GM12873 (cell line): ENCODE results near the gene HNRNPA1L2.

Experiments used
- TF ChIP-seq, protein P1 (sequence below): IDR thresholded peaks from 2 replicates; pipeline ENCODE4 v1.5.1; 2012; ENCODE audit warnings: low read depth, mild to moderate bottlenecking, moderate library complexity, low read length, control low read depth; ENCODE audit not compliant: insufficient read depth; ENCODE audit errors: missing control alignments

Gene HNRNPA1L2

DNA sequence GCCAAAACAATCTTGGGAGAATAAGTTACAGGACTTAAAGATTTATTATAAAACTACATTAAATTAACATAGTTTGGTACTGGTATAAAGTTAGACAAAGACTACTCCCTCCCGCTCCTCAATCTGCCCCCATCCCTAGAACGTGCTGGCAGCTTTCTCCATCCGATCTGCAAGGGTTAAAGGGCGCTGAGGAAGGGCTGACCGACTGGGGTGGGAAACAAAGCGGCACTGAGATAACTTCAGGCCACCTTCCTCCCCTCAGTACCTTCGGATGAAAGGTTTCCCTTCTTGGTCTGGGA is 9.6 kb downstream of the HNRNPA1L2 start:
- TF ChIP-seq, protein P1, sequence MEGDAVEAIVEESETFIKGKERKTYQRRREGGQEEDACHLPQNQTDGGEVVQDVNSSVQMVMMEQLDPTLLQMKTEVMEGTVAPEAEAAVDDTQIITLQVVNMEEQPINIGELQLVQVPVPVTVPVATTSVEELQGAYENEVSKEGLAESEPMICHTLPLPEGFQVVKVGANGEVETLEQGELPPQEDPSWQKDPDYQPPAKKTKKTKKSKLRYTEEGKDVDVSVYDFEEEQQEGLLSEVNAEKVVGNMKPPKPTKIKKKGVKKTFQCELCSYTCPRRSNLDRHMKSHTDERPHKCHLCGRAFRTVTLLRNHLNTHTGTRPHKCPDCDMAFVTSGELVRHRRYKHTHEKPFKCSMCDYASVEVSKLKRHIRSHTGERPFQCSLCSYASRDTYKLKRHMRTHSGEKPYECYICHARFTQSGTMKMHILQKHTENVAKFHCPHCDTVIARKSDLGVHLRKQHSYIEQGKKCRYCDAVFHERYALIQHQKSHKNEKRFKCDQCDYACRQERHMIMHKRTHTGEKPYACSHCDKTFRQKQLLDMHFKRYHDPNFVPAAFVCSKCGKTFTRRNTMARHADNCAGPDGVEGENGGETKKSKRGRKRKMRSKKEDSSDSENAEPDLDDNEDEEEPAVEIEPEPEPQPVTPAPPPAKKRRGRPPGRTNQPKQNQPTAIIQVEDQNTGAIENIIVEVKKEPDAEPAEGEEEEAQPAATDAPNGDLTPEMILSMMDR, result no peak

DNA sequence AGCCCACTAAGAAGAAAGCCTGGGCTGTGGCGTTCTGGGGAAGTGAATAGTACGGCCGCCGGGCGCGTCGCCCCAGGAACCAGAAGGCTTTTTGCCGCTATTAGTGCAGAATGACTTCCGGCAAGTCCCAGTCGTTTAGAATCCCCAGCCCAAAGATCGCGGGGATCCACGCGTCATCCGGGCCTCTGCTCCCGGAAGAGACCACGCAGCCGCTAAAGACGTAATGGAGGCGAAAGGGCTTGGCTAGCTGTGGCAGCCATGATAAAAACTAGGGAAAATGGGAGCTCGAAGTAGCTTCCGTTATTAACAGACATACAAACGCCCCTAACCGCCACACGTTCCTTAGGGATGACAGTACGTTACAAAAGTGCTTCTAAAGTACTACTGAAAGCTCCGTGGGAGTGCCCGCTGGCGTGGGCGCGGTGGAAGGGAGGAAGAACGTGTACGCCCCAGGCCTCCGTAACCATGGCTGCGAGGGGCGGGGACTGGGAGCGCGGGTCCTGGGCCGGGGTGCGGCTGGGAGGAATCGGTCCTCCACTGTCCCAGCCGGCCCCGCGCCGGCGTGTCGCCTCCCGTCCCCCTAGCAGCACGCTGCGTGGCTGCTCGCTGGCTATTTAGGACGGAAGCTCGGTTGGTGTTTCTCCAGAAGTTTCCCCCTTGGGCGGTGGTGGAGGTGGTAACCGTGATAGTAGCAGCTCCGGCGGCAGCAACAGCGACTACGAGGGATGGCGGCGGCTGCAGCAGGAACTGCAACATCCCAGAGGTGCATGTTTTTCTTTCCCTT is 10.2 kb downstream of the HNRNPA1L2 start, which contains the start of gene SUGT1:
SUGT1 (plus strand) TSS at position 641 of the 784 bp plus-strand sequence; CDS start at position 726, 85 bp downstream.
- TF ChIP-seq, protein P1, result peak; percentile 81

DNA sequence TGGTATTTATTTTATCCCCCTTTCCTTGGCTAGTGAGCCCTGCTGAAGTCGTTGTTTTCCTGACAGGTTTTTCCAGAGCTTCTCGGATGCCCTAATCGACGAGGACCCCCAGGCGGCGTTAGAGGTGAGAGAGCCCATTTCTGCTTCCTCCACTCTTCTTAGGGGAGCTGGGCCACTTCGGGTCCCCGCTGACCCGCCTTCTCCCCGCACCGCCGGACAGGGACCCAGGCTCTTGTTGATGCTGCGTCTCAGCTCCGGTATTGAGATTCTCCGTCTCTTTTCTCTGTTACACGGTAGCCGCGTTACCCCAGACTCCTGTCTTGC is 10.7 kb downstream of the HNRNPA1L2 start:
- TF ChIP-seq, protein P1, result no peak

DNA sequence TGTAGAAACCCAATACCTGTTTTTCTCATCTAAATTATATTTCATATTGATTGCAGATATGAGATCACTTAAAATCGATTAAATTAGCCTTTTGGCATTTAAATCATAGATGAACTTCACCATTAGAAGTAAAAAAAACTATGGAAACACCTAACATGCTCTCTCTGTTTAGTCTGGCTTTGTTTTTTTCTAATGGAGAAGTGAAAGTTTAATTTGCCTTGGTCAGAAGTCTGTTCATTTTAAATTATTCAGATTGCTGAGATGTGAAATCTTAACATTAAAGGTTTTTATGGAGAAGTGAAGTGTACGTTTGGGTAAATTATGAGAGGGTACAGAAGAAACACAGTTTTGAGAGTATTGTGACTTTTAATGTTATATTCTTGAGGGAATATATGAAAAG is 17.1 kb downstream of the HNRNPA1L2 start:
- TF ChIP-seq, protein P1, result no peak

DNA sequence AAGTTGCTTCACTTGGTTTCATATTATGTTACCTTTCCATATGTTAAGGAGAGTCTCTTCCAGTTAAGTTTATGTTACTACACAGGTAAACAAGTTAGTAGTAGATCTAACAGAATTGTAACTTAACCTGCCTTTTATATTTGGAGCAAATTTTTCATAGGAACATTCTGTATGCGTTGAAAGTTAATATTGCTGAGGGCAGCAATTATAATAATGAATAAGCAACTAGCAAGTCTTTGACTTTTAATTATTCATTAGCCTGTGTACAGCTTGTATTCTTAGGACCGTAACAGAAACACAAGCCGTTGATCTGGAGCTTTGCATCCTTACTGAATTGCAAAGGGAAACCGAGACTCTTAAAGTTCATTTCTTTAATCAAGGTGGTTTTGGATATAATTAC is 22.0 kb downstream of the HNRNPA1L2 start:
- TF ChIP-seq, protein P1, result no peak

DNA sequence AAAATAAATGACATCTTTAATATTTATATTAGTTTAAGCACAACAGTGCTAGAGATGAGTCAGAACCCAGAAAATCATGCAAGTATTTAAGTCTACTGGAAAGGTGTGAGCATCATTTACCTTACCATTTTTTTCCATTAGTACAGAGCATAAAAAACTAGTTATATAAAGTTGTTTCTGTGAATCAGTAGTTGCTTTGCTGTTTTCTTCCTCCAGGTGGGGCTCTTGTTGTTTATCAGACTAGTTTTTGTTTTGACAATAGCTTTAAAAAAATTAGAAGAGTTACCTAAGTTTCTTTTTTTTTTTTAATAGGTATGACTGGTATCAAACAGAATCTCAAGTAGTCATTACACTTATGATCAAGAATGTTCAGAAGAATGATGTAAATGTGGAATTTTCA is 23.1 kb downstream of the HNRNPA1L2 start:
- TF ChIP-seq, protein P1, result peak; percentile 51

DNA sequence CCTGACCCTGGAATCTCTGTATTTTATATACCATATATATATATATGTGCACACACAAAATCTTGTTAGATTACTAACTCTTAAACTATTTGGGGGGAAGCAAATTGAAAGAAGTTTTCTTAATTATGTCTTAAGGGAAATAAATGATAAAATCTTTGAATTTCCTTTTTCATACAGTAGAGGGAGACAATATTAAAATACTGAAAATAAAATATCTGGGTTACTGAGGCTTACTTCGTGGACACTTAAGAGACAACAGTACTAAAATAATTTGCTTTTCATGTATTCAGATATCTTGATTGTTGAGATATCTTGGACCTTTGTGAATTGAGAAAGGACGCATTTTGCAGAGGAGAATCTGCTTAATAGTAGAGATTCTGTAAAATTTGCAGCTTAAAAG is 27.4 kb downstream of the HNRNPA1L2 start:
- TF ChIP-seq, protein P1, result no peak
